Hematopoietic multipotent progenitor cell treated with erythropoietin and hydrocortisone succinate and interleukin-3 and kit ligand, for 17 days (in vitro differentiated cells): Measurements from ENCODE around the gene SRPK2.

Experiments used
- DNase-seq: peaks from one replicate; pipeline ENCODE4 v3.0.0-alpha.2; 2015; ENCODE audit warnings: low spot score

Gene SRPK2

DNA sequence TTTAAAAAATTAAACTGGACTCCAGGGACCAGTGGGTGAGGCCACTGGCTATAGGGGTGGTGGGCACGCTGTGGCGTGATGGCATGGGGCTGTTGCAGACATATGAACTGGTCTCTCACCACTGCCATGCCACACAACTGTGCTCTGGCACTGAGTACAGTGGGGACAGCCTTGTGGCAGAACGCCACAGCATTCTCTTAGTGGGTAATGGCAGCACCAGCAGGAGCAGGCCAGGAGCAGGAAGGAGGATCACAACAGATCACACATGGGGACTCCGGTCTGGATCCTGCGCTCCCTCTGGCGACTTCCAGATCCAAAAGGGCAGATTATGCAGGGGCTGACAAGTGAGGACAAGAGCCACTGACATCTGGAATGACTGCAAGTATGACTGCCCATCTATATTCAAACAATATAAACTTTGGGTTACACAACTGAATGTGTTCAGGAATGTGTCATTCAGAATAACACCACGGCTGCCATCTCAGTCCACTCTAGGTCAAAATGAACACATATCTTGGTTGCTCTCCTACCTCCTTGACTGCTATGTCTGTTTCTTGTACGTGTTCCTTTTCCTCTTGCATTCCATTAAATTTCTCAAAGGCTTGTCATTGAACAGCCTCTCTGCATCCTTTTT, 198.7 kb downstream of the SRPK2 start:
- no peak for DNase-seq

DNA sequence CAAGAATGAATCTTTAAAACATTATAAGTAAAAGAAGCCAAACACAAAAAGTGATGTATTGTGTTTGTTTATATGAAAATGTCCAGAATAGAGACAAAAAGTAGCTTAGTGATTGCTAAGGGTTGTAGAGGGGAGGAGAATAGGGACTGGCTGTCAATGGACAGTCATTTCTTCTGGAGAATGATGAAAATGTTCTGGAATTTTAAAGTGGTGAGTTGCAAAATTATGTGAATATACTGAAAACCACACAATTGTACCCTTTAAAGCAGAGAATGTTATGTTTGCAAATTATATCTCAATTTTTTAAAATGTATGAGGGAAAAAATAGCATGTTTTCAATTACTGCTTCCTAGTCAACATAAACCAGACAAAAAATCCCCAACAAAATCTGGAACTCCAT, 200.5 kb downstream of the SRPK2 start:
- DNase-seq: no peak

DNA sequence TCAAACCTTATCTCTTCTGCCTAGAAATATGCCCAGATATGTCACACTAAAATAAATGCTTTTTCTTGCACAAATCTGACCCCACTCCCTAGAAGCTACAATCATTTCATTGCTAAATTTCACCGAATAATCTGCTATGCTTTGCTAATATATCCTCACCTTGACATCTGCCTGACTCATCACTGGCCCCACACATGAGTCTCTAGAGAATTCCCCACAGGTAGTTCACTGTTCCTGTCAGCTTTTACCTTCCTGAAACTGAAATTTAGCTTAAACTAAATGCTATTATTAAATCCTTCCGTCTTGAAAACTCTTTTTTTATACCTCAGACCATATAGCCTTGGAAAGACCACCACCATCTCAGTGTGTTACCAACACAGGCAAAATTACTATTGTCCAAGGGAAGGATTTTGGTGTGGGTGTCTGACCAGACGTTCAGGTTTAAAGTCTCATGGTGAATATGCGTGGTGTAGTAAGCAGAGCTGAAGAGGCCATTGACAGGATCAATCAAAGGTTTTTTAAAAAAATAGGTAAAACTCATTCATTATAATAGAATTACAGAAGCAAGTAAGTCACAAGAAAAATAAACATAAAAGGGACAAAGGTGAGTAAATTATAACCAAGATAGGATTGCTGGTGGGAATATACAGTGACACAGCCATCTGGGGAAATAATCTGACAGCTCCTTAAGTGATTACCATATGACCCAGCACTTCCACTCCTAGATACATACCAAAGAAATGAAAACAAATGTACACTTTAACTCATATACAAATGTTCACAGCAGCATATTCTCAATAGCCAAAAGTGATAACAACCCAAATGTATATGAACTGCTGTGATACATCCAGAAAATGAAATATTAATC, 201.2 kb downstream of the SRPK2 start:
- DNase-seq: no peak

DNA sequence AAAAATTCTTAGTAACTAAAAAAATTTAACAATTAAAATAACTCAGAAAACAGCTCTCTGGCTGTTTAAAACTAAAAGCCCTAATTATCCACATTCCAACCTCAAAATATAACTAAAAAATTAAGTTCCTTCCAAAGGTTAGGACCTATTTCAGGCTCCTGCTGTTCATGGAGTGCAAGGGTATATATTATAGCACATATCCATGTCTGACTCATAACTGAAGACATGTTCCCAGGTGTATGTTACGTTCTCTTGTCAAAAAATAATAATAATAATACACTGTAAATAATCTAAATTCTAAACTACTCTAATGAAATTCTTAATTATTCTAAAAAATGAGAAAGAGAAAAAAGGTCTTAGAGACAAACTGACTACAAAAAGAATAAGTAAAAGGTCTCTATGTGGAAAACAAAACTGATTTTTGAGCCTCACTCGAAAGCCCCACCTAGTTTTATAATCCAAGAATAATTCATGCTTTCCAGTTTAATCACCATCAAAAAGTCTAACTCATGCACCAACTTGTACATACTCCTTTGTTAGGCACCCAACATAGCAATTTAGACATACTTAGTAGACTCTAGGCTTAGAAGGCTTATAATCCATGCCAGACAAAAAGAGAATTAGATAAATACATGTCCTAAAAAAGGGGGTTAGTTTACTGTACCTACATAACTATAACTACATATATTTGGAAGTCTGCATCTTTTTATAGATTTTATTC, 203.3 kb downstream of the SRPK2 start:
- DNase-seq: no peak

DNA sequence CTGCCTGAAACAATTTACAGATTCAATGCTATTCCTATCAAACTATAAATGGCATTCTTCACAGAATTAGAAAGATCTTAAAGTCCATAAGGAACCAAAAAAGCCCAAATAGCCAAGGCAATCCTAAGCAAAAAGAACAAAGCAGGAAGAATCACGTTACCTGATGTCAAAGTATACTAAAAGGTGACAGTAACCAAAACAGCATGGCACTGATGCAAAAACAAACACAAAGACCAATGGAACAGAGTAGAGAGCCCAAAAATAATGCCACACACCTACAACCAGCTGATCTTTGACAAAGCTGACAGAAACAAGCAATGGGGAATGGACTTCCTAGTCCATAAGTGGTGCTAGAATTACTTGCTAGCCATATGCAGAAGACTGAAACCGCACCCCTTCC, 208.7 kb downstream of the SRPK2 start:
- DNase-seq: no peak

DNA sequence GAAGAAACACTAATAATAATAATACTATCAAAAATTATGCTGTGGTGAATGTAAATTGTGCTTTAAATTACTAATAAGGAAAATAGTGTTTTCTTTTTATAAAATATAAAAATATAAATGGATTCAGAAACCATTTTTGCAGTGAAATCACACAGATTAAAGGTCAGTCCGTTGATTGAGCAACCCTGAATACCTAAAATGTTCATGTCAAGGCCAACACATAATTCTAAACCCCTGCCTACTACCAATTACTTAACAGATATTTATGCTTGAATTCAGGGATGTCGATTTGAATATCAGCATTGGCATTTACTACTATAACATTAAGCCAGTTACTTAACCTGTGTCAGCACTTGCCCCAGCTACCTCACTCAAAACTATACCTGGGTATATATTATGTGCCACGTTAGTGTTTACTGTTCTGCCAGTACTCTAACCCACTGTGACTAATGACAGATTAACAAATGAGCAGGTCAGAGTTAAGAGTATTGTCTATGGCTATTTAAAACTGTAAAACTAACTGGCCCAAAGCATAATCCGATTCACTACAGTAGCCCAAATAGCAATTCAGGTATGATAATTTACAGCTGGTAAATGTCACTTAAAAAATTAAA, 209.7 kb downstream of the SRPK2 start:
- no peak for DNase-seq

DNA sequence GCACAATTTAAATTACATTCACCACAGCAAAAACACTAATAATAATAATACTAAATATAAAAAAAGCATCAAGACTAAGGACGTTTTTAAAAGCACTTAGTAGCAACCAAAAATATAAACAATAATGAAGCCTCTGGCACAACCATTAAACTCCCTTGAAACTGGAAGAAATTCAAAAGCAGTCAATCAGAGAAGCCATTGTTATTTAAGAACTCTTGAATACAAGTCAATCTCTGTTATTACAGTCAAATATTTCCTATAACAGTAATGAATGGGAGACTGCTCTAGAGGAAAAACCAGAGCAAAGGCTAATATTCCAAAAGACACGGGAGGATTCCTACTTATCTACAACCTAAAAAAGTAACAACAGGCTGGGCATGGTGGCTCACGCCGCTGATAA, 210.5 kb downstream of the SRPK2 start:
- no peak for DNase-seq

DNA sequence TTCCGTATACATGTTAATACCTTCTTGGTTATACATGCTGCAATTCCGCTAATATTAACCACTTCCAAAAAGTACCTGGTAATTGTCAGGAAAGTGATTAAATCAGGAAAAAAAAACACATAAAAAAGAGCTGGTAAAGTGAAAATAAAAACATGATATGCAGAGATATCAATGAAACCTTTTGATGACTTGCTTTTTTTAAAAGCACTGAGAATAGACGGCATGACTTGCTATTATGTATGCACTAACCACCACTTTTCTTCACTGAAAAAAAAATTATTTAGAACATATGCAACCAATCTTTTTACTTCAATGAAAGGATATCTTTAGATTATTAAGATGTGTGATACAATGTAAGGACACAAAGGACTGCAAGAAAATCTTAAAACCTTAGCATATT, 211.7 kb downstream of the SRPK2 start:
- no peak for DNase-seq

DNA sequence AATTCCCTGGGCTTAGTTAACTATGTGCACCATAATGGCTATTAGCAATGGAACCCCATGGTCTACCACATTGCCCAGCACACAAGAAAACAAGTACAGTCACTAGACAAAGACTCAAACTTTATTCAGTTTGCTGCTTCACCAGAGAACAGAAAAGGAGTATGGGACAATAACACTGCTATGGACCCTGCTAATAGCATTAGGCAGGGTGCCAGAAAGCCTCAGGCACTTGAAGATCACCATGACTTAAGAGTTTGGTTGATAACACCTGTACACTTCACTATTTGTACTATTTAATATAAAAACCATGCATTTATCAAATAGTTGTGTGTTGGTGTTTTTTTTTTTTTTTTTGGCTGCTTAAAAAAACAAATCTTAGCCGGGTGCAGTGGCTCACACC, 215.1 kb downstream of the SRPK2 start:
- no peak for DNase-seq

DNA sequence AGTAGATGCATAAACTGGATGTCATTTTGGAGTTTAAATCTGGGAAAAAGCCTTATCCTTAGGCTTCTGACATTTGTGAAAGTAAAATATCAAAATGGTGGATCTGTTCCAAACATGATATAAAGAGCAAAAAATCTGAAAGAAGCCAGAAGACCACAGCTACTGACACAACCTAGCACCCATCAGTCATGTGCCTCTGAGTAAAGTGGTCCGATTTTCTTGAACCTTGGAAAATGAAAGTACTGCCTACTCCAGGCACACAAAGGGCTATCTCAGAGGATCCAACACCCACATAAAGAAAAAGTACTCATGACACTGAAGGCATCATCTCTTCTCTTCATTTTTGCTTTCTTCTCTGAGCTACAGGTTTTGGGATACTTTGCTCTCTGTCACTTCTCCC, 224.0 kb downstream of the SRPK2 start:
- DNase-seq: no peak

DNA sequence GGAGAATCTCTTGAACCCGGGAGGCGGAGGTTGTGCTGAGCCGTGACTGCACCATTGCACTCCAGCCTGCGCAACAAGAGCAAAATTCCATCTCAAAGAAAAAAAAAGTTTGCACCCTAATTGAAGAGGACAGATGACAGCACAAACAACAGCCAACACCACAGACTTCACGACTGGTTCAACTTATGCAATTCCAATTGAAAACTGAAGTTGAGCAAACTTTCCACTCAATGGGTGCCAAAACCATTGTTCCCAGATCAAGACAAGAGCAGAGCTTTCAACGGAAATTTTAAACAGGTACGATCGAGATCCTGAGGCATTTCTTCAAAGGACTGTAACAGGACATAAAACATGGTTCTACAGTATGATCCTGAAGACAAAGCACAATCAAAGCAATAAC, 225.0 kb downstream of the SRPK2 start:
- DNase-seq: no peak

DNA sequence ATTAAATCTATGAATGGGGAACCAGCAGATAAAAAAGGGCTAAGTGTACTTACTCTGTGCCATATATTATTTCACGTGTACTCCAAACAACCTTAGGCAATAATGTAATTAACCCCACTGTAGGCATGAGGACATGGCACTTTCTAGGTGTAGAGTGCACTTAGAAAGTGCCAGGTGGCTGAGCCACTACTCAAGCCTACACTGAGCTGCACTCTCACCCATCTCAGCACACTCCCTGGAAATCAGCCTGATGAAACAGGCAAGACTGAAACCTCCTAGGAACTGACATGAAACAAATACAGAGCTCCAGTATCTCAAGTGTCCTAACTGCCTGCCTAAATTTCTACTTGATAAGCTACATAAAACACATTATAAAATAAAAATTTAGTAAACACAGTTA, 227.4 kb downstream of the SRPK2 start:
- DNase-seq: no peak

DNA sequence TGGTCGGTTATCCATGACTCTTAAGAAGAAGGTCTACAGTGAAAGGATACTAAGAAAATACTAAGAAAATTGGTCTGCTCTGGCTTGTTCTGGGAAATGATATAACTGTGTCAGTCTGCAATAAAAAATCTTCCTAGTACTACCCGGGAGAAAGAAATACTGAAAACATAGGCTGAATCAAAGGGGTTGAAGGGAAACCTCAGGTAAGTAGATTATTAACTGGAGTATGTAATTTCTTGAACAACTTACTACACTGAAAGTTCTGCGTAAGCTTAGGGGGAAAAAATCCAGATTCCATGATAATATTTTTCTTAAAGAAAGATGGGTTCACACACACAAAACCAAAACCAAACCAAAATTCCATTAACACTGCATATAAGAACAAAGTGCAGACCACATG, 231.4 kb downstream of the SRPK2 start:
- DNase-seq: no peak

DNA sequence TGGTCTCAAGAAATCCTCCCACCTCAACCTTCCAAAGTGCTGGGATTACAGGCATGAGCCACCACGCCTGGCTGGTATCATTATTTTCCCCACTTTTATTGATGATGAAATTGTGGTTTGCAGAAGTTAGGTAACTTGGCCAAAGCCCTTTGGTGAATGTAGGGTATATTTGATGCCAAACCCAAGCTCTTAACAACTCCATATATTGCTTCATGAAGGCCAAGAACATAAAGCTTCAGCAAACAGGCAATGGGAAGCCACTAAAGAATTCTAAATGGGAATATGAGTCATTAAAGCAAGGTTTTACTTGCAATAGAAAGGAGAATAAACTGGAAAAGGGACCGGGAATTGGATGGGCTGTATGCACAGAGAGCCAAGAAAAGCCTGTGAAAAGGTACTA, 232.0 kb downstream of the SRPK2 start:
- DNase-seq: no peak

DNA sequence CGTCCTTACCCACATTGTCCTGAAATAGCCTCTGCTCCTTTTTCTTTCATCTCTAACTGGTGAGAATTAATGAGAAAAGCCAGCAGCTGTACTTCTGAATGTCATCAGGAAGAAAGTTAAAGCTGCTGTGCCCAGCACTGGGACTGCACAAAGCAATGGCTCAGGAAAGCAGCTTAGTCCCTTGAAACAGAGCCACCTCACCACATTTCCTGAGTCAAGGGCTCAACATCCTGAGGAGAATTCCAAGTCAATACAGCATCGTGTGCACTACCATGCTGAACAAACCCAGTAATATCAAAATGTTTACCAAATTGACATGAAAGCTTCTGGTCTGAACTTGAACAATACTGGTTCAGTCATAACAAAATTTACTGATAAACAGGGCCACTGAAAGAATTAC, 234.6 kb downstream of the SRPK2 start:
- DNase-seq: no peak

DNA sequence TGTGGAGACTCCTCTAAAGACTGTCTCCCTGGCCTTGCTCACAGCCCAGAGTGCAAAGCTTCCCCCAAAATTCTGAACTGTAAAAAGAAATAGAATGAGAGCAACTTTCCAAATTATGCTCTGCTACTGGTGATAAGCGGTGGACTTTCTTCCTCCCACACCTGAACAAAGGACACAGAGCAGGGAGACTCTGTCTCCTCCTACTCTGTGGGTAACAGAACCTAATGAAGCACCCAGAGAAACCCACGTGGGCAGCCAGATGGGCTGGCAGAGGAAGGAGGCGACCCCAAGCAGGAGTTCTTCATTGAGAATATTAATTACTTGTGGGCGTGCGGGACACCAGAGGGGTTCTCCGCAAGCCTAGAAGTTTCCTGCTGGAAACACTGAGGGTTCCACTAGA, 235.2 kb downstream of the SRPK2 start:
- DNase-seq: no peak

DNA sequence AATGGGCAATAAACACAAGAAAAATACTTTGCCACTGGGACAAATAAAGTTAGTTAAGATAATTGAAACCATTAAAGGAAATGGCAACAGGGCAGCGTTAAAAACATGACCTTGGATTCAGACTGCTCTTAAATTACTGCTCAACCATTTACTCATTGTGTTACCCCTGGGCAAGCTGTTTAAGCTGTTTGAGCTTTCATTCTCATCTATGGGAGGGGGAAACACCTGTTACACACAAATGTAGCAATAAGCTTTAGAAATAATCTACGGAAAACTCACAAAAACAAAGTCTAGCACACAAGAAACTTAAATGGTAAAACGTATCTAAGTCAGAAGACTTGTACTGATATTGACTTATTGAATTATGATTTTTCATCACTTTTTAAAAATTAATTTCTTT, 237.6 kb downstream of the SRPK2 start:
- no peak for DNase-seq

DNA sequence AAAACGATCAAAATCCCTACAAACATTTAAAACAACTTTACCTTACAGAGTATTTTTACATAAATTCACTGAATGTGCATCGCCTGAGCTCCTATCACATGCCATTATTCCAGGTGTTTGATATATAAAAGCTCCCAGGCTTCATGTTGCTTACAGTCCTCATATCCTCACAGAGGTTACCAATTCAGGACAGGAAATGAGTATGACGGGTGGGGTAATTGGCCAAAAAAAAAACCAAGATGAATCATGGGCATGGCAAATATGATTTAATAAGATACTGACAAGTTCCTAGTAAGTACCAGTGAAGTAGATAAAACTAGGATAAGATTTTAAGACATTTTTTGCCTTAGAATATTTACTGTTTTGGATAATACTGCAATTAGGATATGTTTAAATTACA, 238.9 kb downstream of the SRPK2 start:
- DNase-seq: no peak

DNA sequence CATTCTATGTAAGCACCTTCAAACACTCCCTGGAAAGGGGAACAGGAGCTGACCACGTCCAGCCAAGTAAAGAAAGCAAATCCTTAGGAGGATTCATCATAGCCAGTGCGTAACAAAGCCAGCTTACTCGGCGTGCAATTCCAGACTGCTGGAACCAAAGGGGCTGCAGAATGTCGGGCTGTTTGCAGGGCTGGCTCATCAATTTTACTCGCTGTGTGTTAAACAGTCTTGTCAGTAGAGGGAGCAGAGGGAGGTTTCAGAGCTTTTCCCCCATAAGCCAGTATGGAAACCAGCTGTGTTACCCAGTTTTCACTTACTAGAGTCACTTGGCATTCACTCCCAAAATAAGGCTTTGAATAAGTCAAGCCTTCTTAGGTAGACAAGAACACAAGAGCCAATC, 247.7 kb downstream of the SRPK2 start:
- DNase-seq: no peak

DNA sequence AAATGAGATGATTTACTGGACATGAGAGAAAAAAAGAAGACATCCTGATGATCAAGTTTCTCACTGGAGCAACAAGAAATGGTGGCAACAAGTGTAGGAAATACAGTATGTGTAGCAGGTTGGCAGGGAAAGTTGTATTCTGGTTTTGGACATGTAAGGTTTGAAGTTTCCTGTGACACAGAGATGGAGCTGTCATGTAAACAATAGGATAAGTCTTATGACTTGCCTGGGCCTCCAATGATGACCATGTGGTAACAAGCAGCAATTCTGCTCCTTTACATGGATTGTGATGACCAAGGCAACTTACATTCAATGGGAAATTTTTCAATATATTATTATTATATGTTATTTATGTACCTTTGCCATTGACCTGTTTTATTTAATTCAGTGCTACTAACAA, 249.3 kb downstream of the SRPK2 start:
- no peak for DNase-seq

DNA sequence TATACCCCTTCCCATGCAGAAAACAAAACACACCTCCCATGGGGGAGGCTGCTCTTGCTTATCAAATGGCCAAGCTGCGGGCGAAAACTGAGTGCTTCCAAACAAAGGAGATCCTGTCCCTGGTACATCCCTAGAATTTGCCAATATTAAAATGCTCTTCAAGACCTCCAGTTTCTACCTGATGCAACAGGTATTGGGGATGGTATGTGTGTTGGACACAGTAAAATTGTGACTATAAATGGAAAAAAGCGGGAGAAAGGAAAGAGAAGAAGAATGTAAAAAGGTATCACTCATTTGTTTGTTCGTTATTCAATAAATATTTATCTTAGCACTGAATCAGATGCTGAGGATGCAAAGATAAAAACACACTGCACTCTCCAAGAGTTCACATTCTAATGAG, 250.8 kb downstream of the SRPK2 start:
- no peak for DNase-seq

DNA sequence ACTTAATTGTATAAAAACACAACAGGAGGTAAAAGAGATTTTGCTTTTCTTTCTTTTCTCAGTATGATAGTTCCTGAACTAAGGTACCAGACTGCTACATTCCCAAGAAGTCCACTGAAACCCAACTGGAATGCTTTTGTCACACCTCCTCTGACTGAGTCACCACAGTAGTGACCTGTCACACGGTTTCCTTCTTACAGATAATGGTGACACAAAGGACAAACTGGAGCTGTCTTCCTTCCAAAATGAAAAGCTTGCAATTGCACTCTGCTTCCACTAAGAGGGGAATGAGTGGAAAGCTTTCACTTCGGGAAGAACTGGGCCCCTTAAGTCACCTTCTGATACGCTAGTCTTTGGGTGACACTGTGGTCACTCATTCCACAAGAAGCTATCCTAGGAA, 252.5 kb downstream of the SRPK2 start:
- no peak for DNase-seq
